ENCODE results near the gene SLC27A1. TPM values are rescaled to one million over a fixed set of nuclear protein-coding genes. Genes with fewer than 3 reads are reported as not detected.
"Not testable (repeated sequence)": the region's sequence is repeated elsewhere in the genome, so short reads cannot be mapped to it uniquely, and the experiment has no call there.

Gene SLC27A1
- polyA plus RNA-seq, 6 donors from 2014 or later: 1.3 to 3.1 (median 2.3) TPM; not detected in 1

DNA sequence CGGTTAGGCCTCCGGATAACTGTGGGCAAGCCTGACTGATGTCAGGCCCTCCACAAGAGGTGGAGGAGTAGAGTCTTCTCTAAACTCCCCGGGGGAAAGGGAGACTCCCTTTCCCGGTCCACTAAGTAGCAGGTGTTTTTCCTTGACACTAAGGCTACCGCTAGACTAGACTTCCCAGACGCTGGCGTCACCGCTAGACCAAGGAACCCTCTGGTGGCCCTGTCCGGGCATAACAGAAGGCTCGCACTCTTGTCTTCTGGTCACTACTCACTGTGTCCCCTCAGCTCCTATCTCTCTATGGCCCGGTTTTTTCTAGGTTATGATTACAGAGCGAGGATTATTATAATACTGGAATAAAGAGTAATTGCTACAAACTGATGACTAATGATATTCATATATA, 28.7 kb downstream of the SLC27A1 start:
- H3K9me3 Mint-ChIP-seq; H3K4me3 Mint-ChIP-seq; DNase-seq; ATAC-seq (ENCODE audit: low read depth in 2 of 2); H3K36me3 Mint-ChIP-seq; H3K27me3 Mint-ChIP-seq: not testable (repeated sequence)
- H3K4me1 Mint-ChIP-seq: peaks cover 33 to 40% (median 36%) of the 10 kb centered on the region in 3 donors
- H3K27ac Mint-ChIP-seq: peak overlapping the region in 2 of 6 donors; percentile 7 to 32

GRCh38 chr19:17499648-17500446, 29.5 kb downstream of the SLC27A1 start:
- peak overlapping the region in 1 of 8 donors; percentile 21 for H3K4me3 Mint-ChIP-seq
- DNase-seq (no peak), ATAC-seq (ENCODE audit: low read depth in 2 of 2) (no peak)
- no peaks in the 10 kb centered on the region for H3K27me3 Mint-ChIP-seq
- peak overlapping the region in 4 of 6 donors; percentile 30 to 82 (median 48) for H3K27ac Mint-ChIP-seq
- no peaks in the 10 kb centered on the region for H3K36me3 Mint-ChIP-seq
- H3K9me3 Mint-ChIP-seq: no peaks in the 10 kb centered on the region
- peaks cover 33 to 40% (median 36%) of the 10 kb centered on the region in 3 donors for H3K4me1 Mint-ChIP-seq

DNA sequence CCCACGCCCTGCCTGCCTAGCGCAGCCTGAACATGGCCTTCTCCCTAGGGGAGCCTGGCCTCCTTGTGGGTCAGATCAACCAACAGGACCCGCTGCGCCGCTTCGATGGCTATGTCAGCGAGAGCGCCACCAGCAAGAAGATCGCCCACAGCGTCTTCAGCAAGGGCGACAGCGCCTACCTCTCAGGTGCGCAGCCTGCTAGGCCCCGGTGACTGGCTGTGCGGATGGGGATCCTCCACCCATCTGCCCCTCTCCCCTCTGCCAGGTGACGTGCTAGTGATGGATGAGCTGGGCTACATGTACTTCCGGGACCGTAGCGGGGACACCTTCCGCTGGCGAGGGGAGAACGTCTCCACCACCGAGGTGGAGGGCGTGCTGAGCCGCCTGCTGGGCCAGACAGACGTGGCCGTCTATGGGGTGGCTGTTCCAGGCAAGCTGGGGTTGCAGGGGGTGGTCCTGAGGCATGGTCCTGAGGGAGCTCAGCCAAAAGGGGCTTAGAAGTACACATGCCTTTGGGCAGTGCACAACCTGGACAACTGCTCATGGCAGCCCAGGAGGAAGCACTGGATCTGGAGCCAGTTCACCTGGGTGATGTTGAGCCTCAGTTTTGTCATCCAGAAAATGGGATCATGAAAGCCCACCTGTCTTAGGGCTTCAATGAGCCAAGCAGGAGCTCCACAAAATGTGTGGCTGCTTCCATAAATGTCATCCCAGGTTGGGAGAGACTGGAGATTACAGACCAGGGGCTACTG, 30.3 kb downstream of the SLC27A1 start:
- H3K27me3 Mint-ChIP-seq: no peaks in the 10 kb centered on the region
- H3K4me1 Mint-ChIP-seq: peaks cover 32 to 42% (median 35%) of the 10 kb centered on the region in 3 donors
- no peak for DNase-seq
- H3K9me3 Mint-ChIP-seq: no peaks in the 10 kb centered on the region
- no peaks in the 10 kb centered on the region for H3K36me3 Mint-ChIP-seq
- ATAC-seq (ENCODE audit: low read depth in 2 of 2): no peak
- H3K27ac Mint-ChIP-seq: no peak overlapping the region
- H3K4me3 Mint-ChIP-seq: no peak overlapping the region

DNA sequence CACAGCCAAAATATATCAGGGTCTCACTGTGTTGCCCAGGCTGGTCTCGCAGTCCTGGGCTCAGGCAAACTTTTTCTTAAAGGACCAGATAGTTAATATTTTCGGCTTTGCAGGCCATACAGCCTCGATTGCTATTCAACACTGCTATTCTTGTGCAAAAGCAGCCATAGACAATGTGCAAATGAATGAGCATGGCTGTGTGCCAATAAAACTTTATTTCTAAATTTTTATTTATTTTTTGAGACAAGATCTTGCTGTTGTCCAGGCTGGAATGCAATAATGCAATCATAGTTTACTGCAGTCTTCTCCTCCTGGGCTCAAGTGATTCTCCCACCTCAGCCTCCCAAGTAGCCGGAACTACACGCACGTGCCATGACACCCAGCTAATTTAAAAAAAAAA, 32.9 kb downstream of the SLC27A1 start:
- H3K27me3 Mint-ChIP-seq: no peaks in the 10 kb centered on the region
- H3K9me3 Mint-ChIP-seq: no peaks in the 10 kb centered on the region
- no peaks in the 10 kb centered on the region for H3K36me3 Mint-ChIP-seq
- H3K4me3 Mint-ChIP-seq: no peak overlapping the region
- ATAC-seq (ENCODE audit: low read depth in 2 of 2) (no peak), DNase-seq (no peak)
- no peak overlapping the region for H3K27ac Mint-ChIP-seq
- peaks cover 15 to 24% (median 22%) of the 10 kb centered on the region in 3 donors for H3K4me1 Mint-ChIP-seq

DNA sequence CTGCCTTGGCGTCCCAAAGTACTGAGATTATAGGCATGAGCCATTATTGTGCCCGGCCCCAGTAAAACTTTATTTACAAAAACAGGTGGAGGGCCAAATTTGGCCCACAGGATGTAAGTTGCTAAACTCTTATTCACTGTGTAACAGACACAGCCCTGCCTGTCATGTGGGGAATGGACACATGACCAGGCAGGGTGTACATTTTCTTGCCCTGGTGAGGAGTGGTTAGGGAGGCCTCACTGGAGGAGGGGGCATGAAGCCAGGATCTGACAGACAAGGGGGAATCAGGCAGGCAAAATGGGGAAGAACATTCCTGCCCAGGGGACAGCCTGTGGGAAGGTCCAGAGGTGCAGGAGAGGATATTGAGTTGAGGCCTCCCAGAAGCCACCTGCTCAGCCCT, 33.7 kb downstream of the SLC27A1 start:
- DNase-seq (no peak), ATAC-seq (ENCODE audit: low read depth in 2 of 2) (no peak)
- Mint-ChIP-seq H3K27ac (peak overlapping the region in 3 of 6 donors; percentile 36 to 79 (median 47)), H3K36me3 (no peaks in the 10 kb centered on the region), H3K4me3 (no peak overlapping the region), H3K9me3 (no peaks in the 10 kb centered on the region), H3K4me1 (peaks cover 10 to 18% (median 16%) of the 10 kb centered on the region in 3 donors), H3K27me3 (no peaks in the 10 kb centered on the region)

DNA sequence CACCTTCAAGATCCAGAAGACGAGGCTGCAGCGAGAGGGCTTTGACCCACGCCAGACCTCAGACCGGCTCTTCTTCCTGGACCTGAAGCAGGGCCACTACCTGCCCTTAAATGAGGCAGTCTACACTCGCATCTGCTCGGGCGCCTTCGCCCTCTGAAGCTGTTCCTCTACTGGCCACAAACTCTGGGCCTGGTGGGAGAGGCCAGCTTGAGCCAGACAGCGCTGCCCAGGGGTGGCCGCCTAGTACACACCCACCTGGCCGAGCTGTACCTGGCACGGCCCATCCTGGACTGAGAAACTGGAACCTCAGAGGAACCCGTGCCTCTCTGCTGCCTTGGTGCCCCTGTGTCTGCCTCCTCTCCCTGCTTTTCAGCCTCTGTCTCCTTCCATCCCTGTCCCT, 34.1 kb downstream of the SLC27A1 start:
- no peaks in the 10 kb centered on the region for H3K27me3 Mint-ChIP-seq
- DNase-seq (no peak), ATAC-seq (ENCODE audit: low read depth in 2 of 2) (no peak)
- H3K27ac Mint-ChIP-seq: peak overlapping the region in 1 of 6 donors; percentile 54
- no peaks in the 10 kb centered on the region for H3K36me3 Mint-ChIP-seq
- H3K4me3 Mint-ChIP-seq: no peak overlapping the region
- peaks cover 9 to 17% (median 15%) of the 10 kb centered on the region in 3 donors for H3K4me1 Mint-ChIP-seq
- H3K9me3 Mint-ChIP-seq: no peaks in the 10 kb centered on the region

GRCh38 chr19:17505223-17505622, 34.9 kb downstream of the SLC27A1 start:
- H3K4me3 Mint-ChIP-seq: no peak overlapping the region
- ATAC-seq (ENCODE audit: low read depth in 2 of 2) (no peak), DNase-seq (no peak)
- no peaks in the 10 kb centered on the region for H3K36me3 Mint-ChIP-seq
- peak overlapping the region in 1 of 6 donors; percentile 51 for H3K27ac Mint-ChIP-seq
- no peaks in the 10 kb centered on the region for H3K27me3 Mint-ChIP-seq
- no peaks in the 10 kb centered on the region for H3K9me3 Mint-ChIP-seq
- H3K4me1 Mint-ChIP-seq: peaks cover 4 to 17% (median 15%) of the 10 kb centered on the region in 3 donors

GRCh38 chr19:17506745-17507144, 36.4 kb downstream of the SLC27A1 start:
- Mint-ChIP-seq H3K9me3 (no peaks in the 10 kb centered on the region), H3K4me1 (peaks cover 11 to 29% (median 27%) of the 10 kb centered on the region in 3 donors), H3K27ac (no peak overlapping the region), H3K36me3 (no peaks in the 10 kb centered on the region), H3K4me3 (peak overlapping the region in 1 of 8 donors; percentile 65), H3K27me3 (no peaks in the 10 kb centered on the region)
- DNase-seq (no peak), ATAC-seq (ENCODE audit: low read depth in 2 of 2) (no peak)

GRCh38 chr19:17508558-17508933, 38.2 kb downstream of the SLC27A1 start:
- H3K36me3 Mint-ChIP-seq; H3K27me3 Mint-ChIP-seq; DNase-seq; ATAC-seq (ENCODE audit: low read depth in 2 of 2); H3K9me3 Mint-ChIP-seq: not testable (repeated sequence)
- Mint-ChIP-seq H3K4me1 (peaks cover 15 to 39% (median 38%) of the 10 kb centered on the region in 3 donors), H3K27ac (peak overlapping the region in 1 of 6 donors; percentile 38), H3K4me3 (peak overlapping the region in 1 of 8 donors; percentile 73)

DNA sequence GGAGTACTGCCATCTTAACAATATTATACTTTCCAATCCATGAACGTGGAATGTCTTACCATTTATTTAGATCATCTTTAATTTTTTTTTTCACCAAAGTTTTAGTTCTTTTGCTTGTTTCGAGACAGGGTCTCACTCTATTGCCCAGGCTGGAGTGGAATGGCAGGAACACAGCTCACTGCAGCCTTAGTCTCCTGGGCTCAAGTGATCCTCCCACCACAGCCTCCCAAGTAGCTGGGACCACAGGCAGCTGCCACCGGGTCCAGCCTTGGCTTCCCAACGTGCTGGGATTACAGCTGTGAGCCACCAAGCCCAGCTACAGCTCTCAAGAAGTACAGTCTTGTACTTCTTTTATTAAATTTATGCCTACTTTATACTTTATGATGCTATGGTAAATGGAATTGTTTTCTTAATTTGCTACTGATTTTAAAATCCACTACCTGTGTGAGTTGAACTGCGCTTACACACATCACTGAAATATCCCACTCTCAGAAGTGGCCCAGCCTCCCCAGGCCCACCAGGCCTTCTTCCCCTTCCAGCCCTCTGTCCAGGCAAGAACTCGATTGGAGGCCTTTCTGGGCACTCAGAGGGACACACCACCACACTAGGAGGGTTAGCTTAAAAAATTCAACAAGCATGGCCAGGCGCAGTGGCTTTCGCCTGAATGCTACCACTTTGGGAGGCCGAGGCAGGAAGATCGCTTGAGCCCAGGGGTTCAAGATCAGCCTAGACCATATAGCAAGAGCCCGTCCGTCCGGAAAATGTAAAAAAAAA, 40.1 kb downstream of the SLC27A1 start:
- DNase-seq (no peak), ATAC-seq (ENCODE audit: low read depth in 2 of 2) (no peak)
- Mint-ChIP-seq H3K27ac (peak overlapping the region in 4 of 6 donors; percentile 91 to 99 (median 98)), H3K36me3 (no peaks in the 10 kb centered on the region), H3K27me3 (no peaks in the 10 kb centered on the region), H3K4me3 (peak overlapping the region; percentile 90 to 100 (median 98)), H3K9me3 (no peaks in the 10 kb centered on the region), H3K4me1 (peaks cover 28 to 50% (median 45%) of the 10 kb centered on the region in 3 donors)

DNA sequence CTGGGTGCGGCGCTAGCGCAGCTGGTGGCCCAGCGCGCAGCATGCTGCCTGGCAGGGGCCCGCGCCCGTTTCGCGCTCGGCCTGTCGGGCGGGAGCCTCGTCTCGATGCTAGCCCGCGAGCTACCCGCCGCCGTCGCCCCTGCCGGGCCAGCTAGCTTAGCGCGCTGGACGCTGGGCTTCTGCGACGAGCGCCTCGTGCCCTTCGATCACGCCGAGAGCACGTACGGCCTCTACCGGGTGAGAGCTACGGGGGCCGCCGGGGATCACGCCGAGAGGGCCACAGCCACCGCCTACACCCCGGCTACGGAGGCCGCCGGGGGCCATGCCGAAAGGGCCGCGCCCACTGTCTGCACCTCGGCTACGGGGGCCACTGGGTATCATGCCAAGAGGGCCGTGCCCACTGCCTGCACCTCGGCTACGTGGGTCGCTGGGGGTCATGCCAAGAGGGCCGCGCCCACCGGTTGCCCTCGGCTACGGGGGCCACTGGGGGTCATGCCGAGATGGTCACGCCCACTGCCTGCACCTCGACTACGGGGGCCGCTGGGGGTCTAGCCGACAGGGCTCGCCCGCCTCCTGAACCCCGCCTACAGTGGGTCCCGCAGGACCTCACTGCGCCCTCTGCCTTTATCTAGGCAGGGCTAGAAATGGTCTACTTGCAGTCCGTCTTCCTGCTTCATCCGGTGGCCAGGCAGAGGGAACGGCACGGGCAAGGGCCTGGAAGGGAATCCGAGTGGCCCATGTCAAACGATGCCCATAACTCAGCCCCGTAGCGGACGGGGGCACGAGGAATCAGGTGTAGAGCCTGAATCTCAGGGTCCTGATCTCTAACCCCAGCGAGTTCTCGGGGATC, 41.6 kb downstream of the SLC27A1 start:
- ATAC-seq (ENCODE audit: low read depth in 2 of 2): peak; percentile 75 to 77
- Mint-ChIP-seq H3K9me3 (no peaks in the 10 kb centered on the region), H3K27me3 (no peaks in the 10 kb centered on the region), H3K4me1 (peaks cover 28 to 50% (median 43%) of the 10 kb centered on the region in 3 donors), H3K36me3 (peaks cover 0 to under 1% of the 10 kb centered on the region in 2 donors), H3K27ac (peak overlapping the region in 5 of 6 donors; percentile 91 to 99 (median 96)), H3K4me3 (peak overlapping the region; percentile 90 to 99 (median 98))
- peak; percentile 93 for DNase-seq

GRCh38 chr19:17512574-17512939, 42.2 kb downstream of the SLC27A1 start:
- no peaks in the 10 kb centered on the region for H3K9me3 Mint-ChIP-seq

More at GRCh38 chr19:17512574-17512939, 42.2 kb downstream of the SLC27A1 start:
- H3K27me3 Mint-ChIP-seq: no peaks in the 10 kb centered on the region
- peaks cover 0 to 7% of the 10 kb centered on the region in 2 donors for H3K36me3 Mint-ChIP-seq
- ATAC-seq (ENCODE audit: low read depth in 2 of 2) (no peak), DNase-seq (no peak)
- H3K4me1 Mint-ChIP-seq: peaks cover 31 to 55% (median 47%) of the 10 kb centered on the region in 3 donors
- H3K4me3 Mint-ChIP-seq: peak overlapping the region; percentile 90 to 99 (median 98)
- peak overlapping the region in 5 of 6 donors; percentile 71 to 97 (median 96) for H3K27ac Mint-ChIP-seq
